Subcutaneous adipose tissue (tissue), 4 donors: ENCODE measurements around the gene NAA25. TPM values are rescaled to one million over a fixed set of nuclear protein-coding genes. Genes with fewer than 3 reads are reported as not detected.

Source experiments
- CTCF ChIP-seq: fragments of 450-650 bp; IDR thresholded peaks from one replicate; pipeline ENCODE4 v1.5.1; 2016; ENCODE audit warnings: low read depth, mild to moderate bottlenecking, control low read depth, antibody characterized with exemption, moderate library complexity
- small RNA-seq: library from RNA; depleted of rRNA; stranded (forward); fragments of <200 nt; gene quantifications from one replicate; pipeline ENCODE3, GENCODE V24; 2016
- total RNA-seq, 4 donors: library from RNA; depleted of rRNA; stranded (reverse); fragments of >200 nt; gene quantifications; one replicate each; pipeline ENCODE4 v1.1.0, GENCODE V29; 2016

The NAA25 gene
- total RNA-seq, 4 donors from 2014 or later = 19.2 to 31.8 (median 26.4) TPM

- no peak for TF ChIP-seq CTCF
Observed at GRCh38 chr12:111984820-111985219, 123.8 kb downstream of the NAA25 start.

DNA sequence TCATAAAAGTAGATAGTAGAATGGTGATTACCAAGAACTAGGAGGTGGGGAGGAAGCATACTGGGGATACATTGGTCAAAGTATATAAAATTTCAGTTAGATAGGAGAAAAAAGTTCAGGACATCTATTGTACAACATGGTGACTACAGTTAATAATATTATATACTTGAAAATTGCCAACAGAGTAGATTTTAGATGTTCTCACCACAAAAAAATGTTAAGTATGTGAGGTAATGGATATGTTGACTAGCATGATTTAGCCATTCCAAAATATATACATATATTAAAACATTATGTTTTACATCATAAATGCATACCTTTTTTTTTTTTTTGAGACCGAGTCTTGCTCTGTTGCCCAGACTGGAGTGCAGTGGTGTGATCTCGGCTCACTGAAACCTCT is 126.6 kb downstream of the NAA25 start:
- no peak for TF ChIP-seq CTCF

DNA sequence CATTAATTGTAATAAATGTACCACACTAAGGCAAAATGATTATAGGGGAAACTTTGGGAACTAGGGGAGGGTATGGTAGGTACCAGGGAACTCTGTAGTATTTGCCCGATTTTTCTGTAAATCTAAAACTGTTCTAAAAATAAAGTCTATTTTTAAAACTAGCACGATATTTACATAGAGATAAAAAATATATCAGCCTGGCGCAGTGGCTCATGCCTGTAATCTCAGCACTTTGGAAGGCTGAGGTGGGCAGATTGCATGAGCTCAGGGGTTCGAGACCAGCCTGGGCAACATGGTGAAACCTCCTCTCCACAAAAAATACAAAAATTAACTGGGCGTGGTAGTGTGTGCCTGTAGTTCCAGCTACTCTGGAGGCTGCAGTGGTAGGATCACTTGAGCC is 128.0 kb downstream of the NAA25 start:
- TF ChIP-seq CTCF = no peak

GRCh38 chr12:111978545-111978944 is 130.0 kb downstream of the NAA25 start:
- no peak for TF ChIP-seq CTCF

DNA sequence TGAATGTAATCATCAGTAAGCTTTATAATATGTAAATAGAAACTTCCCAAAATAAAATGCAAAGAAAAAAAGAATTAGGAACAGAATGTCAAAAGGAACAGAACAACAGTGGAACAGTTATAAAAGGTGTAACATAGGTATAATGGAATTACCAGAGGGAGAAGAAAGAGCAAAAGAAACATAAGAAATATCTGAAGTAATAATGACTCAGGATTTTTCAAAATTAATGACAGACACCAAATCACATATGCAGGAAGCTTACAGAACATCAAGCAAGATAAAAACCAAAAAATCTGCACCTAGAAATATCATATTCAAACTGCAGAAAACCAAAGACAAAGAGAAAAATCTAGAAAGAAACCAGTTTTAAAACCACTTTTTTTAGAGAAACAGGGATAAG is 131.7 kb downstream of the NAA25 start:
- no peak for TF ChIP-seq CTCF

Small RNA genes within 50 kb of the gene (small RNA-seq; reads per million reads assigned to genes)
- gene AC004024.1 (not detected), gene MIR3657 (not detected), gene RF00019 (0.49 reads per million)

Other genes starting within 250 kb of the NAA25 start
- 10 to 100 TPM; 10.5 to 17.9 (median 14.5) TPM for gene TMEM116, start 95.6 kb downstream of the NAA25 start, total RNA-seq
- 10 to 100 TPM; 18.6 to 47.9 (median 44.1) TPM for gene ERP29, start 95.4 kb downstream of the NAA25 start, total RNA-seq
- gene TRAFD1, start 16.8 kb upstream of the NAA25 start, total RNA-seq = 10 to 100 TPM; 16.8 to 40.6 (median 27.3) TPM